ENCODE measurements around the gene PUM1.

DNA sequence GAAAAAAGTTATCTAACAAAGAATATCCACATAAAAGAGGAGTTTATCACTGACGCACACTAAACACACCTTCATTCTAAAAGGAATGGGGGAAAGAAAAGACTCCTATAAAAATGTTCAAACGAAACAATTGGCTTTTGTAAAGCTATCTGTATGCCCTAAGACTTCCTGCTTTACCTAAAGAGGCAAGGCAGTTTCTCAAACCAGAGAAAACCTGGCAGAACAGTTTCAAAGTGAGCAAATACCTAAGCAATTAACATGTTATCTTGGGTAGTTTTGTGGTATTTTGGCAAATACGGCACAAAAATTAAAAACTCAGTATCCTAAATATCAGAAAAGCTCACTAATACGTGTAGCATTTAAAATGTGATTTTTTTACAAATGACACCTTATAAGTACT lies 1.9 kb downstream of the PUM1 start:
- TF ChIP-seq HDGF (IDR thresholded peaks at IDR 0.05; ENCODE audit: borderline replicate concordance) (no peak), BHLHE40 (IDR thresholded peaks at IDR 0.05; ENCODE audit: borderline replicate concordance) (no peak), SP1 (IDR thresholded peaks at IDR 0.05) (no peak), L3MBTL2 (conservative IDR thresholded peaks at IDR 0.05) (no peak), LEF1 (IDR thresholded peaks at IDR 0.05; ENCODE audit: borderline replicate concordance) (no peak), FOXM1 (IDR thresholded peaks at IDR 0.05; ENCODE audit: borderline replicate concordance) (no peak), SUZ12 (IDR thresholded peaks at IDR 0.05) (no peak), FOXA1 (IDR thresholded peaks at IDR 0.05) (no peak), ARNT (IDR thresholded peaks at IDR 0.05) (no peak)

All from HEK293T (cell line).